T-cell (primary cell): Measurements from ENCODE around the gene PSMA7. TPM values are rescaled to one million over a fixed set of nuclear protein-coding genes. Genes with fewer than 3 reads are reported as not detected.

Experiments
- ATAC-seq, 4 experiments: fragments of 200-7000 bp in 3 of 4; fragments of 150-1000 bp in 1 of 4; cut with Tn5 transposase; replicated peaks in 1 of 4; 1 replicate in 3 of 4; 2 replicates in 1 of 4; pipeline ENCODE4 v1.10.0; 2021; ENCODE audit warnings: moderate library complexity in 3 of 4, mild to moderate bottlenecking in 2 of 4, moderate number of reproducible peaks in 1 of 4
- CTCF ChIA-PET, 2 donors: fragments of 300-600 bp; sonication (Branson Sonifier 250); formaldehyde crosslinking; loops; one replicate each; lab custom pipeline; 2022; ENCODE audit warnings: antibody characterized with exemption in 2 of 2; lab: Charles Lee
- POLR2A ChIA-PET, 2 donors: fragments of 300-600 bp; sonication (Branson Sonifier 250); formaldehyde crosslinking; loops; one replicate each; lab custom pipeline; 2022; ENCODE audit warnings: antibody characterized with exemption in 2 of 2; lab: Charles Lee
- DNase-seq, 35 experiments: peaks; one replicate each; pipeline versions ENCODE4 v3.0.0 to v3.0.0-alpha.2; 2013 to 2023
- H3K27ac ChIP-seq: one replicate; pipeline ENCODE4 v1.5.1; 2013; ENCODE audit warnings: low read length
- H3K27me3 ChIP-seq, 2 experiments: replicated peaks in 1 of 2; 1 replicate in 1 of 2; 2 replicates in 1 of 2; pipeline versions ENCODE4 v1.6.1 to v1.7.0; 2013; ENCODE audit warnings: low read length in 1 of 2, mixed read lengths in 1 of 2; ENCODE audit not compliant: control insufficient read depth in 2 of 2, insufficient read depth in 2 of 2; ENCODE audit errors: extremely low read depth in 1 of 2
- H3K36me3 ChIP-seq, 2 donors: 1 replicate in 1 of 2; 2 replicates in 1 of 2; pipeline versions ENCODE4 v1.6.1 to v1.7.0; 2013; ENCODE audit warnings: low read length in 1 of 2; ENCODE audit not compliant: control insufficient read depth in 2 of 2, insufficient read depth in 1 of 2; ENCODE audit errors: extremely low read depth in 1 of 2
- H3K4me1 ChIP-seq, 2 experiments: 1 replicate in 1 of 2; 2 replicates in 1 of 2; pipeline versions ENCODE4 v1.6.1 to v1.7.0; 2013; ENCODE audit warnings: low read length in 2 of 2, mixed read lengths in 1 of 2; ENCODE audit not compliant: insufficient read depth in 2 of 2, control insufficient read depth in 1 of 2; ENCODE audit errors: extremely low read depth in 1 of 2
- H3K4me3 ChIP-seq, 2 donors: 1 replicate in 1 of 2; 2 replicates in 1 of 2; pipeline versions ENCODE4 v1.5.1 to v1.7.0; 2013; ENCODE audit warnings: mild to moderate bottlenecking in 2 of 2, low read length in 1 of 2, moderate library complexity in 1 of 2; ENCODE audit not compliant: control insufficient read depth in 1 of 2; ENCODE audit errors: extremely low read depth in 1 of 2
- H3K9me3 ChIP-seq: 2 replicates; pipeline ENCODE4 v1.7.0; 2013
- H3K27ac Mint-ChIP-seq, 2 donors: one replicate each; pipeline ENCODE4 v1.8.0; 2020 to 2021; ENCODE audit warnings: mild to moderate bottlenecking in 2 of 2, mixed read lengths in 2 of 2
- H3K27me3 Mint-ChIP-seq, 2 donors: one replicate each; pipeline ENCODE4 v1.8.0; 2021 to 2022; ENCODE audit warnings: mixed read lengths in 2 of 2
- H3K36me3 Mint-ChIP-seq: one replicate; pipeline ENCODE4 v1.8.0; 2021; ENCODE audit warnings: mixed read lengths
- H3K4me1 Mint-ChIP-seq, 3 donors: one replicate each; pipeline ENCODE4 v1.8.0; 2020 to 2022; ENCODE audit warnings: mixed read lengths in 3 of 3, mild to moderate bottlenecking in 1 of 3
- H3K4me3 Mint-ChIP-seq, 3 donors: one replicate each; pipeline ENCODE4 v1.8.0; 2020 to 2022; ENCODE audit warnings: mild to moderate bottlenecking in 3 of 3, mixed read lengths in 3 of 3, moderate library complexity in 3 of 3
- H3K9me3 Mint-ChIP-seq, 3 donors: one replicate each; pipeline ENCODE4 v1.8.0; 2020 to 2022; ENCODE audit warnings: mixed read lengths in 3 of 3
- WGBS: methylation state at CpG from one replicate; pipeline ENCODE4 v1.1.5; 2013; ENCODE audit warnings: missing lambda C conversion rate; ENCODE audit not compliant: insufficient coverage; 5-methylcytosine and 5-hydroxymethylcytosine counted together
- total RNA-seq, 35 experiments: library from RNA in 6 of 35; stranded (reverse) in 6 of 35; fragments of 120-200 nt in 1 of 35; gene quantifications; one replicate each; pipeline versions ENCODE4 v1.2.1 to v1.2.4 and lab custom pipeline; 2013 to 2026

Gene PSMA7
- total RNA-seq, 5 donors from 2014 or later (not counting 1 experiment from before 2014, with no cell fraction given), result 136 to 233 (median 208) TPM

GRCh38 chr20:62121776-62122653, 21.2 kb downstream of the PSMA7 start, which contains the start of gene LSM14B:
Gene LSM14B, plus strand, starts transcription at chr20:62122475. Its CDS starts 192 bp downstream, at chr20:62122667.
- peaks cover 22% of the 10 kb centered on the region for H3K36me3 Mint-ChIP-seq
- H3K27ac ChIP-seq, result peak within 1 kb of the TSS; percentile 64
- POLR2A ChIA-PET, result interaction anchor here in 1 of 2 donors (0.6 to 1.5 kb wide), 3 partner anchors 14 to 96 kb away, joined by 3 to 14 read pairs (median 4); no protein-coding TSS in a partner anchor
- CTCF ChIA-PET, result interaction anchor here in 1 of 2 donors (0.6 to 0.7 kb wide), 2 partner anchors 89 to 1961 kb away, joined by 3 read pairs; no protein-coding TSS in a partner anchor
- no peaks in the 10 kb centered on the region for H3K9me3 Mint-ChIP-seq
- no peaks in the 10 kb centered on the region for H3K9me3 ChIP-seq
- ATAC-seq, result peak; percentile 80 to 89 (median 84)
- no peaks in the 10 kb centered on the region for H3K27me3 ChIP-seq
- H3K4me1 Mint-ChIP-seq, result peaks cover 50 to 63% (median 60%) of the 10 kb centered on the region in 3 donors
- H3K27ac Mint-ChIP-seq, result peak within 1 kb of the TSS; percentile 89 to 92
- peak within 1 kb of the TSS; percentile 55 to 78 for H3K4me3 ChIP-seq
- peak within 1 kb of the TSS; percentile 87 to 88 (median 87) for H3K4me3 Mint-ChIP-seq
- H3K36me3 ChIP-seq, result peaks cover 7 to 25% of the 10 kb centered on the region in 2 donors
- no peaks in the 10 kb centered on the region for H3K27me3 Mint-ChIP-seq
- under 1% methylated on average over 107 of the region's 124 CpGs for WGBS
- DNase-seq, result peak; percentile 85 to 99 (median 93)
- peaks cover 19 to 55% of the 10 kb centered on the region in 2 experiments for H3K4me1 ChIP-seq

- Mint-ChIP-seq H3K4me1 (peaks cover 50 to 58% (median 57%) of the 10 kb centered on the region in 3 donors), H3K9me3 (no peaks in the 10 kb centered on the region), H3K36me3 (peaks cover 15% of the 10 kb centered on the region), H3K27ac (peak overlapping the region; percentile 89 to 92), H3K4me3 (peak overlapping the region; percentile 87 to 88 (median 87)), H3K27me3 (no peaks in the 10 kb centered on the region)
- Histone ChIP-seq H3K4me1 (peaks cover 24 to 62% of the 10 kb centered on the region in 2 experiments), H3K36me3 (peaks cover 6 to 17% of the 10 kb centered on the region in 2 donors), H3K27ac (peak overlapping the region; percentile 64), H3K4me3 (peak overlapping the region; percentile 55 to 78), H3K9me3 (no peaks in the 10 kb centered on the region), H3K27me3 (no peaks in the 10 kb centered on the region)
- peak in 1 of 35 experiments; percentile 16 for DNase-seq
- 6% methylated on average over 36 of the region's 45 CpGs for WGBS
- ATAC-seq, result peak in 1 of 4 experiments; percentile 0
- ChIA-PET POLR2A (interaction anchor here in 1 of 2 donors (1.5 kb wide), 1 partner anchor 54 kb away, joined by 14 read pairs; no protein-coding TSS in a partner anchor), CTCF (interaction anchor here (0.7 kb wide), 2 partner anchors 14 to 88 kb away, joined by 3 to 4 read pairs; no protein-coding TSS in a partner anchor)
These were observed 22.0 kb downstream of the PSMA7 start for GRCh38 chr20:62120990-62121775.

GRCh38 chr20:62120365-62120762, 22.8 kb downstream of the PSMA7 start:
- H3K36me3 Mint-ChIP-seq, result peaks cover 13% of the 10 kb centered on the region
- ChIA-PET CTCF (interaction anchor here in 1 of 2 donors (0.7 kb wide), 1 partner anchor 13 kb away, joined by 4 read pairs; no protein-coding TSS in a partner anchor), POLR2A (no interaction called here)
- H3K4me3 ChIP-seq, result no peak overlapping the region
- no peak for DNase-seq
- peak overlapping the region; percentile 40 to 61 for H3K27ac Mint-ChIP-seq
- H3K36me3 ChIP-seq, result peaks cover 4 to 11% of the 10 kb centered on the region in 2 donors
- peaks cover 0 to 3% (median 2%) of the 10 kb centered on the region in 3 donors for H3K9me3 Mint-ChIP-seq
- peak overlapping the region; percentile 54 to 88 (median 87) for H3K4me3 Mint-ChIP-seq
- no peak overlapping the region for H3K27ac ChIP-seq
- H3K4me1 Mint-ChIP-seq, result peaks cover 50 to 60% (median 59%) of the 10 kb centered on the region in 3 donors
- H3K27me3 ChIP-seq, result no peaks in the 10 kb centered on the region
- WGBS, result 92% methylated on average over 2 of the region's 5 CpGs
- H3K27me3 Mint-ChIP-seq, result no peaks in the 10 kb centered on the region
- peaks cover 26 to 62% of the 10 kb centered on the region in 2 experiments for H3K4me1 ChIP-seq
- no peak for ATAC-seq
- H3K9me3 ChIP-seq, result no peaks in the 10 kb centered on the region

GRCh38 chr20:62119591-62120364, 23.4 kb downstream of the PSMA7 start:
- H3K27ac Mint-ChIP-seq, result peak overlapping the region; percentile 2 to 61
- peak overlapping the region; percentile 54 to 88 (median 87) for H3K4me3 Mint-ChIP-seq
- ChIA-PET CTCF (no interaction called here), POLR2A (no interaction called here)
- H3K36me3 ChIP-seq, result peaks cover 0 to 5% of the 10 kb centered on the region in 2 donors
- no peak overlapping the region for H3K4me3 ChIP-seq
- peaks cover 50 to 55% (median 53%) of the 10 kb centered on the region in 3 donors for H3K4me1 Mint-ChIP-seq
- peaks cover 26 to 59% of the 10 kb centered on the region in 2 experiments for H3K4me1 ChIP-seq
- no peaks in the 10 kb centered on the region for H3K27me3 ChIP-seq
- DNase-seq (no peak), ATAC-seq (no peak)
- H3K27ac ChIP-seq, result no peak overlapping the region
- peaks cover 0 to 3% (median 2%) of the 10 kb centered on the region in 3 donors for H3K9me3 Mint-ChIP-seq
- peaks cover 9% of the 10 kb centered on the region for H3K36me3 Mint-ChIP-seq
- H3K9me3 ChIP-seq, result no peaks in the 10 kb centered on the region
- no peaks in the 10 kb centered on the region for H3K27me3 Mint-ChIP-seq
- WGBS, result 94% methylated on average over 9 of the region's 10 CpGs

GRCh38 chr20:62119115-62119514, 24.1 kb downstream of the PSMA7 start:
- Histone ChIP-seq H3K9me3 (no peaks in the 10 kb centered on the region), H3K36me3 (no peaks in the 10 kb centered on the region), H3K4me3 (no peak overlapping the region), H3K4me1 (peaks cover 23 to 53% of the 10 kb centered on the region in 2 experiments), H3K27me3 (peaks cover 0 to under 1% of the 10 kb centered on the region in 2 experiments), H3K27ac (no peak overlapping the region)
- H3K36me3 Mint-ChIP-seq, result peaks cover 4% of the 10 kb centered on the region
- H3K4me1 Mint-ChIP-seq, result peaks cover 45 to 48% (median 46%) of the 10 kb centered on the region in 3 donors
- peak overlapping the region; percentile 50 to 62 for H3K27ac Mint-ChIP-seq
- 89% methylated on average over 4 of the region's 5 CpGs for WGBS
- ATAC-seq, result no peak
- ChIA-PET POLR2A (no interaction called here), CTCF (no interaction called here)
- DNase-seq, result no peak
- peaks cover 0 to 3% (median 2%) of the 10 kb centered on the region in 3 donors for H3K9me3 Mint-ChIP-seq
- H3K27me3 Mint-ChIP-seq, result no peaks in the 10 kb centered on the region
- peak overlapping the region in 1 of 3 donors; percentile 16 for H3K4me3 Mint-ChIP-seq
